AG09319 (cell line): ENCODE results near the gene TMEM45A.

ENCODE experiments used
- DNase-seq: peaks from one replicate; pipeline ENCODE4 v3.0.0-alpha.2; 2010; ENCODE audit warnings: low read depth; ENCODE audit errors: extremely low read depth
- CTCF ChIP-seq: IDR thresholded peaks from 2 replicates; pipeline ENCODE4 v1.5.1; 2011; ENCODE audit warnings: low read depth, mild to moderate bottlenecking, inconsistent platforms, low read length, moderate library complexity

TMEM45A gene

GRCh38 chr3:100605358-100605757 lies 112.9 kb downstream of the TMEM45A start:
- DNase-seq, result no peak
- no peak for TF ChIP-seq CTCF

GRCh38 chr3:100606894-100607512 lies 114.6 kb downstream of the TMEM45A start:
- no peak for TF ChIP-seq CTCF
- DNase-seq, result no peak

DNA sequence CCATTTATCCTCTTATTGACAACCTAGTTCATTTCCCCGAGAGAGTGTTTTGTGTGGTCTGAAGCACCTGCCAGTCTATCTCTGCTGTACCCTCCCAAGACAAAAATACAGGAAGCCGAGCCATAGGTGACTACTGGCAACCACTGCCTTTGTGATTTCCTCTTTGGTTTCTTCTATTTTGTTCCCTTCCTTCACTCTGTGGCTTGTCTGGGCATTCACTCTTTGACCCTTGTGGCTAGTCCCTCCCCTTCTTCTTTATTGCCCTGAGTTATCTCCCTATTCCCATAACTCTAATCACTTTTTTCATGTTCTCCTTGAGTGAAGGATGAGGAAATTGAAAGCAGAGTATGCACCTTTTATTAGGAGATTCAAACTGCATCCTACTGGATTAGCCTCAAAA lies 116.9 kb downstream of the TMEM45A start, which contains the start of gene ADGRG7:
Gene ADGRG7, plus strand, starts transcription at position 297 of the 400 bp plus-strand sequence. CDS start 256 bp downstream, outside the sequence.
- no peak for TF ChIP-seq CTCF
- no peak for DNase-seq

GRCh38 chr3:100609963-100610362 lies 117.5 kb downstream of the TMEM45A start:
- no peak for DNase-seq
- no peak for TF ChIP-seq CTCF

GRCh38 chr3:100611221-100611620 lies 118.8 kb downstream of the TMEM45A start:
- no peak for TF ChIP-seq CTCF

GRCh38 chr3:100613721-100614390 lies 121.4 kb downstream of the TMEM45A start:
- DNase-seq, result no peak
- no peak for TF ChIP-seq CTCF

More at GRCh38 chr3:100611221-100611620, 118.8 kb downstream of the TMEM45A start:
- no peak for DNase-seq

- no peak for DNase-seq
- no peak for TF ChIP-seq CTCF
Observed at GRCh38 chr3:100614941-100615340, 122.5 kb downstream of the TMEM45A start.
